Right cardiac atrium (tissue), 5 donors: ENCODE results near the gene MNAT1. TPM values are rescaled to one million over a fixed set of nuclear protein-coding genes. Genes with fewer than 3 reads are reported as not detected.

Experiments used
- ATAC-seq, 2 donors: fragments of 200-7000 bp; cut with Tn5 transposase; one replicate each; pipeline versions ENCODE4 v1.8.0 to v1.9.1; 2020; ENCODE audit warnings: moderate library complexity in 2 of 2, mild to moderate bottlenecking in 1 of 2
- DNase-seq, 3 donors: peaks; one replicate each; pipeline ENCODE4 v3.0.0-alpha.2; 2020
- H3K27ac ChIP-seq: one replicate; pipeline ENCODE4 v1.5.1; 2013; ENCODE audit warnings: mild to moderate bottlenecking, low read length, control low read depth, moderate library complexity
- H3K27me3 ChIP-seq: one replicate; pipeline ENCODE4 v1.6.1; 2013; ENCODE audit not compliant: control insufficient read depth, insufficient read depth
- H3K4me1 ChIP-seq: one replicate; pipeline ENCODE4 v1.6.1; 2013; ENCODE audit warnings: low read length; ENCODE audit not compliant: control insufficient read depth, insufficient read depth
- H3K4me3 ChIP-seq: one replicate; pipeline ENCODE4 v1.5.1; 2013; ENCODE audit warnings: low read length, control low read depth
- H3K9me3 ChIP-seq: one replicate; pipeline ENCODE4 v1.6.1; 2013; ENCODE audit warnings: low read length; ENCODE audit not compliant: control insufficient read depth
- WGBS: extraction: QIAGEN DNeasy Blood & Tissue Kit; methylation state at CpG from one replicate; pipeline ENCODE4 v1.1.7; 2013; 5-methylcytosine and 5-hydroxymethylcytosine counted together
- intact Hi-C, 4 donors: fragments of 100-400 bp; cut with DNase I; formaldehyde crosslinking; loops; one replicate each; pipeline versions ENCODE4 v1.11.0 to v1.14.0; 2022 to 2023
- polyA plus RNA-seq: library from polyadenylated mRNA; stranded (reverse); fragments of 200-250 nt; gene quantifications from one replicate; pipeline ENCODE4 v1.2.3, GENCODE V29; 2013
- total RNA-seq, 4 donors: library from RNA; stranded (reverse); fragmentation: NEBNext Ultra II Directional; extraction: Animal tissue kit (Norgen Biotek cat#: 25700); gene quantifications; one replicate each; pipeline ENCODE4 v1.2.1, GENCODE V29; 2021
- donor health status: healthy with polysubstance abuse.
- donor health status: DM: no; HTN: yes; CAD: no.
- donor health status: DM: no; HTN: no; CAD: no.
- donor health status: DM: no; HTN: yes; CAD: no; lungs with severe emphysema.
- donor health status: DM: yes; HTN: yes; CAD: no.

Gene MNAT1
- total and polyA plus RNA-seq, 5 donors = 25.9 to 29.3 (median 28.9) TPM

- Histone ChIP-seq H3K9me3 (no peaks in the 10 kb centered on the region), H3K4me1 (peaks cover 3% of the 10 kb centered on the region), H3K27me3 (no peaks in the 10 kb centered on the region), H3K4me3 (no peak overlapping the region), H3K27ac (no peak overlapping the region)
- intact Hi-C loops = no loop called here
- WGBS = 96% methylated on average over 2 of the region's 2 CpGs
- ATAC-seq (no peak), DNase-seq (no peak)
These were observed 251.9 kb downstream of the MNAT1 start for GRCh38 chr14:60986500-60986899.

- no peak overlapping the region for H3K27ac ChIP-seq
- ATAC-seq (no peak), DNase-seq (no peak)
- no peaks in the 10 kb centered on the region for H3K4me1 ChIP-seq
- 70% methylated on average over 2 of the region's 2 CpGs for WGBS
- H3K4me3 ChIP-seq = no peak overlapping the region
- no peaks in the 10 kb centered on the region for H3K27me3 ChIP-seq
- intact Hi-C loops = no loop called here
- H3K9me3 ChIP-seq = no peaks in the 10 kb centered on the region
These were observed 255.0 kb downstream of the MNAT1 start for GRCh38 chr14:60989599-60989998.

GRCh38 chr14:60998617-60999016, 264.1 kb downstream of the MNAT1 start:
- ATAC-seq (no peak), DNase-seq (no peak)
- Histone ChIP-seq H3K4me1 (no peaks in the 10 kb centered on the region), H3K27me3 (no peaks in the 10 kb centered on the region), H3K4me3 (no peak overlapping the region), H3K9me3 (no peaks in the 10 kb centered on the region), H3K27ac (no peak overlapping the region)
- intact Hi-C loops = no loop called here
- WGBS = 94% methylated on average over 9 of the region's 9 CpGs

GRCh38 chr14:60999536-60999935, 265.0 kb downstream of the MNAT1 start:
- Histone ChIP-seq H3K27ac (no peak overlapping the region), H3K4me1 (no peaks in the 10 kb centered on the region), H3K4me3 (no peak overlapping the region), H3K9me3 (no peaks in the 10 kb centered on the region), H3K27me3 (no peaks in the 10 kb centered on the region)
- ATAC-seq = no peak
- intact Hi-C loops = no loop called here
- no peak for DNase-seq
- WGBS = 97% methylated on average over 2 of the region's 2 CpGs

GRCh38 chr14:61003571-61003970, 269.0 kb downstream of the MNAT1 start:
- intact Hi-C loops = no loop called here
- Histone ChIP-seq H3K9me3 (no peaks in the 10 kb centered on the region), H3K27me3 (no peaks in the 10 kb centered on the region), H3K4me3 (no peak overlapping the region), H3K4me1 (no peaks in the 10 kb centered on the region), H3K27ac (no peak overlapping the region)
- DNase-seq (no peak), ATAC-seq (no peak)
- 95% methylated on average over 1 of the region's 1 CpG for WGBS

- ATAC-seq (no peak), DNase-seq (no peak)
- 58% methylated on average over 1 of the region's 1 CpG for WGBS
- intact Hi-C loops = no loop called here
- Histone ChIP-seq H3K9me3 (no peaks in the 10 kb centered on the region), H3K4me3 (no peak overlapping the region), H3K27ac (no peak overlapping the region), H3K27me3 (no peaks in the 10 kb centered on the region), H3K4me1 (no peaks in the 10 kb centered on the region)
These were observed 285.0 kb downstream of the MNAT1 start for GRCh38 chr14:61019537-61019936.

Other genes with a start within 250 kb of the MNAT1 start
- not detected for gene C14orf39, start 248.7 kb upstream of the MNAT1 start, total RNA-seq
- not detected for gene C14orf39, start 248.7 kb upstream of the MNAT1 start, polyA plus RNA-seq
- gene SIX6, start 225.6 kb upstream of the MNAT1 start, total RNA-seq = not detected
- not detected for gene SIX6, start 225.6 kb upstream of the MNAT1 start, polyA plus RNA-seq
- not detected for gene SIX1, start 85.3 kb upstream of the MNAT1 start, total RNA-seq
- gene SIX1, start 85.3 kb upstream of the MNAT1 start, polyA plus RNA-seq = 0.14 TPM
- gene SIX4, start 10.4 kb upstream of the MNAT1 start, total RNA-seq = 1 to 10 TPM; 2.1 to 4.1 (median 3.4) TPM
- 1.1 TPM for gene SIX4, start 10.4 kb upstream of the MNAT1 start, polyA plus RNA-seq
- gene TRMT5, start 246.3 kb downstream of the MNAT1 start, total RNA-seq = 1 to 10 TPM; 8.2 to 9.4 (median 9.0) TPM
- gene TRMT5, start 246.3 kb downstream of the MNAT1 start, polyA plus RNA-seq = 3.2 TPM
- gene SLC38A6, start 246.5 kb downstream of the MNAT1 start, total RNA-seq = 1 to 10 TPM; 5.4 to 9.1 (median 6.1) TPM
- 5.4 TPM for gene SLC38A6, start 246.5 kb downstream of the MNAT1 start, polyA plus RNA-seq